ENCODE results near the gene PNN.
"Not testable (repeated sequence)": the region's sequence is repeated elsewhere in the genome, so short reads cannot be mapped to it uniquely, and the experiment has no call there.

Gene PNN

GRCh38 chr14:39180553-39180952, 5.5 kb downstream of the PNN start:
- DNase-seq (ENCODE audit: extremely low read depth in 1 of 2, low read depth in 1 of 2) = no peak

GRCh38 chr14:39181026-39181692, 6.1 kb downstream of the PNN start:
- DNase-seq (ENCODE audit: extremely low read depth in 1 of 2, low read depth in 1 of 2) = no peak

GRCh38 chr14:39181693-39182047, 6.6 kb downstream of the PNN start:
- DNase-seq (ENCODE audit: extremely low read depth in 1 of 2, low read depth in 1 of 2) = no peak

DNA sequence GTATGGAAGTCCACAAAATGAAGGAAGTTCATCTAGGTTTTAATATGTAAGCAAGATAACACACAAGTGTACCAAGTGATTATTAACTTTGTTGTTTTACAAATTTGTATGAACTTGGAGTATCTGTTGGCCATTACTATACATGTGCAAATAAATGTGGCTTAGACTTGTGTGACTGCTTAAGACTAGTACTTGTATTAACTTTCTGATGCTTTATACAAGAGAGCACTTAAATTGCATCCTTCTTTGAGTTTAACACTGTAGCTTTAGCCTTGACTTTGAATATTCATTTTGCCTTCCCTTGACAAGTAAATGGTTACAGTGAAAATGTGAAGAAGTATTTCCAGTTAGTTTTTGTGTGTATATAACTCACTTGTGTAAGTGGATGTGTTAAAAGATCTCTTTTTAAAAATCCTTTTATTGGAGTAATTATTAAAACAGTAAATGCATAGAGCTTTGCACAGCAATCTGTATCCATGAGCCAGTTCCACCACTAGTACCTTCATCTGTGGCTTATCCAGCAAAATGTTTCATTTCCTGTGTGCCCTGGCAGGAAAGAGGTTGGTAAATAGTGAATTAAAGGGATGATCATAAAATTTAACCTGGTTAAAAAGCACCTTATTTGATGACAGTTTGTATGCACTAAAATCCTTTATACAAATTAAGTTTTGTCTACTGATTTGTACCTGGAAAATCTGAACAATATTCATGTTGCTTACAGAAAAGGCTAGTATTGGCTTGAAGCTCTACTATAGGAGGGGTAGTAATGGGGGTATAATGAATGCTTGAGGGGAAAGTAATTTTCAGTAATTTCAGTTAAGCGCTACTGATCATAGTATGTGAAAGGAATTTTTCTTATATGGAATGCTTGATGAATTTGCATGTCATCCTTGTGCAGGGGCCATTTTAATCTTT, 8.0 kb downstream of the PNN start:
- DNase-seq (ENCODE audit: extremely low read depth in 1 of 2, low read depth in 1 of 2) = no peak

DNA sequence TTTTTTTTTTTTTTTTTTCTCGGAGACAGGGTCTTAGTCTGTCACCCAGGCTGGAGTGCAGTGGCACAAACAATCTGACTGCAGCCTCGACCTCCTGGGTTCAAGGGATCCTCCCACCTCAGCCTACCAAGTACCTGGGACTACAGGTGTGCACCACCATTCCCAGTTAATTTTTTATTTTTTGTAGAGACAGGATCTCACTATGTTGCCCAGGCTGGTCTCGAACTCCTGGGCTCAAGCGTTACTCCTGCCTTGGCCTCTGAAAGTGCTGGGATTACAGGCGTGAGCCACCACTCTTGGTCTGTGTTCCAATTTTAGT, 8.6 kb downstream of the PNN start:
- not testable (repeated sequence) for DNase-seq (ENCODE audit: extremely low read depth in 1 of 2, low read depth in 1 of 2)

- DNase-seq (ENCODE audit: extremely low read depth in 1 of 2, low read depth in 1 of 2) = no peak
Measured at GRCh38 chr14:39184628-39185255, 9.7 kb downstream of the PNN start.

DNA sequence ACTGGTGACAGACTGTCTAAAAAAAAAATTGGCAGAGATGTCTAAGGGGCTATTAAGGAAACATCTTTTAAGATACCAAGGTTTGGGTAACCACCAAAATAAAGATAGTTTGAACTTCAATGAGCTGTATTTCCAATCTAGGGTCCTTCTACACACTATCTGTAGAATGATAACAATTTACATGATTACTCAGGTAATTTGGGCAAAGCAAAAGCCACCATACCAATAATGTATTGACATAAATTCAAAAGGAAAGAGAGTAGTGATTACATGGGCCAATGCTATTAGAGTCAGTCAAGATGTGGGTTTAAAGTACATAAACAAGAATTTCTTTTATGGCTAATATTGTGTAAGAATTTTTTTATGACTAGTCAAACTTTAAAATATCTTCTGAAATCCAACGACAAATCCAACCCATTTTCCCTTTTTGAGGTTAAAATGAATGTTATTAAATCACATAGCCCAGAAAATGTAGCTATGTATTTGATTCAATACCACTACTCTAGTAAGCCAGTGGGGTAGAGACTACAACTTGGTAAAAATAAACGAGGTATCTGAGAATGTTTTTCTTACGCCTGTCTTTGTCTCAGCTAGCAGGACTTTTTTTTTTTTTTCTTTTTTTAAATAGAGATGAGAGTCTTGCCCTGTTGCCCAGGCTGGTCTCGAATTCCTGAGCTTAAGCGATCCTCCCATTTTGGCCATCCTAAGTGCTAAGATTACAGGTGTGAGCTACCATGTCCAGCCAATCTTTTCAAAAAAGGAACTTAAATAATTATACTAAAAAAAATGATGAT, 10.4 kb downstream of the PNN start:
- DNase-seq (ENCODE audit: extremely low read depth in 1 of 2, low read depth in 1 of 2) = no peak

- no peak for DNase-seq (ENCODE audit: extremely low read depth in 1 of 2, low read depth in 1 of 2)
Measured at GRCh38 chr14:39186941-39187525, 12.0 kb downstream of the PNN start.

GRCh38 chr14:39203659-39204606, 28.9 kb downstream of the PNN start:
- DNase-seq (ENCODE audit: extremely low read depth in 1 of 2, low read depth in 1 of 2) = no peak

GRCh38 chr14:39207430-39207829, 32.4 kb downstream of the PNN start:
- not testable (repeated sequence) for DNase-seq (ENCODE audit: extremely low read depth in 1 of 2, low read depth in 1 of 2)

DNA sequence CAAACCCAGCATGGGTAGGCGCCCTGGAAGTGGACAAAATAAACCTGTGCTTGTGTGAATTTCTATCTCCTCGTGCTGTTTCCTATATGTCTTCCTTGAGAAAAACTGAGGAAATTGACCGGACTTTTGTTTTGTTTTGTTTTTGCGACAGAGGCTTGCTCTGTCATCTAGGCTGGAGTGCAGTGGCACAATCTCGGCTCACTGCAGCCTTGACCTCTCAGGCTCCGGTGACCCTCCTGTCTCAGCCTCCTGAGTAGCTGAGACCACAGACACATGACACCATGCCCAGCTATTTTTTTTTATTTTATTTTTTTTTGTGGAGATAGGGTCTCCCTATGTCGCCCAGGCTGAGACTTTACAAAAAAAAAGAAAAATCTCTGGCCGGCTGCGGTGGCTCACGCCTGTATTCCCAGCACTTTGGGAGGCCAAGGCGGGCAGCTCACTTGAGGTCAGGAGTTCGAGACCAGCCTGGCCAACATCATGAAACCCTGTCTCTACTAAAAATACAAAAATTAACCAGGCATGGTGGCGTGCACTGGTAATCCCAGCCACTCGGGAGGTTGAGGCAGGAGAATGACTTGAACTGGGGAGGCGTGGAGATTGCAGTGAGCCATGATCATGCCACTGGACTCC, 36.2 kb downstream of the PNN start:
- DNase-seq (ENCODE audit: extremely low read depth in 1 of 2, low read depth in 1 of 2) = no peak

GRCh38 chr14:39212034-39212433, 37.0 kb downstream of the PNN start:
- no peak for DNase-seq (ENCODE audit: extremely low read depth in 1 of 2, low read depth in 1 of 2)

DNA sequence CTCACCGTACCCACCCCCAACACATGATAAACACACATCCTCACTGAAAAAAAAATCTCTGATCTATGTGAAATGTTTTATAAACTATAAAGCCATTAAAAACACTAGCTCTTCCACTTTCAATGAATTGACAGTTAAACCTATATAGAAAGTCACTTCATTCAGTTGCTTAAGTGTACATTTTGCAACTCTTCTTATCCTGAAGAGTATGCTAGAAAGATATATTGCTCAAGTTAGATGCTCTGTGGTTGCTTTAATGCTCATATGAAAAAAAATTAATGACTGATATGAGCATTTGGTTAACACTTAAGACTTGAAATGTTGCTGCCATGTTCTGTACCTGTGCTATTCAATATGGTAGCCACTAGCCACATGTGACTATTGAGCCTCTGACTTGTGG, 37.6 kb downstream of the PNN start:
- no peak for DNase-seq (ENCODE audit: extremely low read depth in 1 of 2, low read depth in 1 of 2)

DNA sequence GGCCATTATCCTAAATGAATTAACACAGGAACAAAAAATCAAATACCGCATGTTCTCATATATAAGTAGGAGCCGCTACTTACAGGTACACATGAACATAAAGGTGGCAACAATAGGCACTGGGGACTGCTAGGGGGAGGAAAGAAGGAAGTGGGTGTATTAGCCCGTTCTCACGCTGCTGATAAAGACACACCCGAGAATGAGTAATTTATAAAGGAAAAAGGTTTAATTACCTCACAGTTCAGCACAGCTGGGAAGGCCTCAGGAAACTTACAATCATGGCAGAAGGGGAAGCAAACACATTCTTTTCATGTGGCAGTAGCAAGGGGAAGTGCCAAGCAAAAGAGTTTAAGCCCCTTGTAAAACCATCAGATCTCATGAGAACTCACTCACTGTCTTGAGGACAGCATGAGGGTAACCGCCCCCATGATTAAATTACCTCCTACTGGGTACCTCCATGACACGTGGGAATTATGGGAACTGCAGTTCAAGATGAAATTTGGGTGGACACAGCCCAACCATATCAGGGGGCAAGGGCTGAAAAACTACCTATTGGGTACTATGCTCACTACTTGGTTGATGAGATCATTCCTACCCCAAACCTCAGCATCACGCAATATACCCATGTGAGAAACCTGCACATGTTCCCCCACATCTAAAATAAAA, 42.3 kb downstream of the PNN start:
- no peak for DNase-seq (ENCODE audit: extremely low read depth in 1 of 2, low read depth in 1 of 2)

GRCh38 chr14:39218171-39218769, 43.2 kb downstream of the PNN start:
- no peak for DNase-seq (ENCODE audit: extremely low read depth in 1 of 2, low read depth in 1 of 2)

GRCh38 chr14:39219075-39219499, 44.0 kb downstream of the PNN start:
- no peak for DNase-seq (ENCODE audit: extremely low read depth in 1 of 2, low read depth in 1 of 2)

DNA sequence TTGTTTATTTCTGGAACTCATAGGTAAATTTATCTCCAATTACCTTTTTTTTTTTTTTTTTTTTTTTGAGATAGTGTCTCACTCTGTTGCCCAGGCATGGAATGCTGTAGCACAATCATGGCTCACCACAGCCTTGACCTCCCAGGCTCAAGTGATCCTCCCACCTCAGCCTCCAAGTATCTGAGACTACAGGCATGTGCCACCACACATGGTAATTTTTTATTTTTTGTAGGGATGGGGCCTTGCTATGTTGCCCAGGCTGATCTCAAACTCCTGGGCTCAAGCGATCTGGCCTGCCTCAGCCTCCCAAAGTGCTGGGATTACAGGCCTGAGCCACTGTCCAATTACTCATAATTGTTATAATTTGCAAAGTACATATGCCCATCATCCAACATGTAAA, 45.4 kb downstream of the PNN start:
- not testable (repeated sequence) for DNase-seq (ENCODE audit: extremely low read depth in 1 of 2, low read depth in 1 of 2)

DNA sequence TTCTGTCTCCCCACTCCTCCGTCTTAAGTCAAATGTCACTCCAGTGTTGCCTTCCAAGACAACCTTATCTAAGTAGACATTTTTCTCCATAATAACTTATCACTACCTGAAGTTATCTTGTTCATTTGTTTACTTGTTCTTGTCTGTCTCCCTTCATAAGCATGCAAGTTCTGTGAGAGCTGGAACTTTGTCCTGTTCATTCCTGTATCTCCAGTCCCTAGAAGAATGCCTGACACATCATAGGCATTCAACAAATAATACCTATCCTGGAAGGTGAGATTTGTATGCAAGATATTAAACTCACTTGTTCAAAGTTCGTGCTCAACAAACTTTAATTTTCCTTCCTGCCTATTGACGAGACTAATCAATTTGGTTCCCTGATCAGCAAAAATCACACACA, 53.0 kb downstream of the PNN start:
- DNase-seq (ENCODE audit: extremely low read depth in 1 of 2, low read depth in 1 of 2) = no peak
